ENCODE results near the gene HSD11B1L. TPM values are rescaled to one million over a fixed set of nuclear protein-coding genes. Genes with fewer than 3 reads are reported as not detected.

Gene HSD11B1L
- total and polyA plus RNA-seq, 12 donors, result 3.4 to 40.5 (median 14.7) TPM

DNA sequence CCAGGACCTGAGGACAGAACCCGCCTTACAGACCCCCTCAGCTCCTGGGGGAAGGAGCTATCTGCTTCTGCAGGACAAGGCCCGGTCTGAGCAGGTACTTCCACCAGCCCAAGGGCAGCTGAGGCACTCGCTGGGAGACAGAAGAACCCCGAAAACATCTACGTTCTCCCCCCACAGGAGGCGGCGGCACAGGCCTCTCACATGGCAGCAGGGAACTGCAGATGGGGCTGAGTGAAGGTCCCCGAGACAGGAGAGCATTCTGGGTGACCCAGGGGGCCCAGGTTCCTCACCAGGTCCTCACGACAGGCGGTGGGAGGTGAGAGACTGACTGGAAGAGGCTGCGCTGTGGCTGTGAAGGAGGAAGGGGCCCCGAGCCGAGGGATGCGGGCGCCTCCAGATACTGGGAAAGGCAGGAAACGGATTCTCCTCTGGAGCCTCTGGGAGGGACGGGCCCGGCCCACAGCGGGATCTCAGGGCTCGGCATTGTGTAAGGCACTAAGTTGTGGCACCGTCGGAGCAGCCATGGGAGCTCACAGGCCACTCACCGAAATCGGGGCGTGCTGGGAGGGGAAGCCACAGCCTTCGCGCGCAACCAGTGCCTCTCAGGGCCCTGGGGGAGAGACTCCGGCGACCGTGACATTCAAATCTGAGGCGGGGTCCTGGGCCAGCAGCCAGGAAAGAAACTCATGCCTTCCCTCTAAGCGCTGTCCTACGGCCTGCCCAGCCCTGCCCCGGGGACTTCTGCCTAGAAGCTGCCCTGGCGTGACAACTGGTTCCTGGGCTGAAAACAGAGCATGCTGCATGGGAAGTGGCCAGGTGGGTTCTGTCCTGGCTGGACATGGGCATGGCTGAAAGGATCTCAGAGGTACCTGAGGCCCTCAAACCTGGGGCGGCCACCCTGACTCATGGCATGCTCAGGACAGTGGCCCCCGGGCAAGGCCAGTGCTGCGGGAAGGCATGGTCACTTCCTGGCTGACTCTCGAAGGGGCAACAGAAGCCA lies 23.3 kb downstream of the HSD11B1L start:
- Histone ChIP-seq H3K27ac (peak overlapping the region in 3 of 5 donors; percentile 65 to 87 (median 79)), H3K36me3 (replicated peaks in 1 of 2) (peaks cover 0 to 76% of the 10 kb centered on the region in 2 donors)

DNA sequence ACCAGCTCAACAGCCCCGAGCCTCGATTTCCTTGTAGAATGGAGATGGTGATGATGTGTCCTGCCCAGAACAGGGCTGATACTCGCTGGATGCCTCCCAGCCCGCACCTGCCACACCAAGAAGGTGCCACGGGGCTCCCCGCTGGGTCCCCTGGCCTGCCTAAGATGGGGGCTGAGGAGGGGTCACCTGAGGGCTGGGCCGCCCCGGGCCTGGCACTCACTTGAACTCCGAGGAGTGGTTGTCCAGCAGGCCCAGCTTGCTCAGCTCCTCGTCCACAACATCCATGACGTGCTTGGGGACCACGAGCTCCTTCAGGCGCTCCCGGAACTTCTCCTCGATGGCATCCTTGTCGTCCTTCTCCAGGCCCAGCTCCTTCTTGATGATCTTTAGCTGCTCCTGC lies 24.7 kb downstream of the HSD11B1L start:
- intact Hi-C loops (cut with DNase I), result no loop called here
- 66 to 86% (median 84%) methylated on average over 6 to 16 of the region's 16 CpGs for WGBS, 4 donors
- H3K36me3 ChIP-seq (replicated peaks in 1 of 2), result peaks cover 0 to 74% of the 10 kb centered on the region in 2 donors

More for the DNA sequence above, 23.3 kb downstream of the HSD11B1L start:
- Histone ChIP-seq H3K9me3 (replicated peaks in 1 of 3) (no peaks in the 10 kb centered on the region), H3K27me3 (no peaks in the 10 kb centered on the region), H3K4me3 (no peak overlapping the region), H3K4me1 (replicated peaks in 1 of 2) (peaks cover 0 to 17% of the 10 kb centered on the region in 2 donors)
- WGBS, 4 donors, result 84 to 96% (median 89%) methylated on average over 21 to 40 of the region's 40 CpGs
- TF ChIP-seq POLR2A (IDR thresholded peaks at IDR 0.05), result no peak
- TF ChIP-seq, protein P1, sequence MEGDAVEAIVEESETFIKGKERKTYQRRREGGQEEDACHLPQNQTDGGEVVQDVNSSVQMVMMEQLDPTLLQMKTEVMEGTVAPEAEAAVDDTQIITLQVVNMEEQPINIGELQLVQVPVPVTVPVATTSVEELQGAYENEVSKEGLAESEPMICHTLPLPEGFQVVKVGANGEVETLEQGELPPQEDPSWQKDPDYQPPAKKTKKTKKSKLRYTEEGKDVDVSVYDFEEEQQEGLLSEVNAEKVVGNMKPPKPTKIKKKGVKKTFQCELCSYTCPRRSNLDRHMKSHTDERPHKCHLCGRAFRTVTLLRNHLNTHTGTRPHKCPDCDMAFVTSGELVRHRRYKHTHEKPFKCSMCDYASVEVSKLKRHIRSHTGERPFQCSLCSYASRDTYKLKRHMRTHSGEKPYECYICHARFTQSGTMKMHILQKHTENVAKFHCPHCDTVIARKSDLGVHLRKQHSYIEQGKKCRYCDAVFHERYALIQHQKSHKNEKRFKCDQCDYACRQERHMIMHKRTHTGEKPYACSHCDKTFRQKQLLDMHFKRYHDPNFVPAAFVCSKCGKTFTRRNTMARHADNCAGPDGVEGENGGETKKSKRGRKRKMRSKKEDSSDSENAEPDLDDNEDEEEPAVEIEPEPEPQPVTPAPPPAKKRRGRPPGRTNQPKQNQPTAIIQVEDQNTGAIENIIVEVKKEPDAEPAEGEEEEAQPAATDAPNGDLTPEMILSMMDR (IDR thresholded peaks at IDR 0.05), result no peak
- no peak for DNase-seq
- intact Hi-C loops (cut with DNase I), result no loop called here

DNA sequence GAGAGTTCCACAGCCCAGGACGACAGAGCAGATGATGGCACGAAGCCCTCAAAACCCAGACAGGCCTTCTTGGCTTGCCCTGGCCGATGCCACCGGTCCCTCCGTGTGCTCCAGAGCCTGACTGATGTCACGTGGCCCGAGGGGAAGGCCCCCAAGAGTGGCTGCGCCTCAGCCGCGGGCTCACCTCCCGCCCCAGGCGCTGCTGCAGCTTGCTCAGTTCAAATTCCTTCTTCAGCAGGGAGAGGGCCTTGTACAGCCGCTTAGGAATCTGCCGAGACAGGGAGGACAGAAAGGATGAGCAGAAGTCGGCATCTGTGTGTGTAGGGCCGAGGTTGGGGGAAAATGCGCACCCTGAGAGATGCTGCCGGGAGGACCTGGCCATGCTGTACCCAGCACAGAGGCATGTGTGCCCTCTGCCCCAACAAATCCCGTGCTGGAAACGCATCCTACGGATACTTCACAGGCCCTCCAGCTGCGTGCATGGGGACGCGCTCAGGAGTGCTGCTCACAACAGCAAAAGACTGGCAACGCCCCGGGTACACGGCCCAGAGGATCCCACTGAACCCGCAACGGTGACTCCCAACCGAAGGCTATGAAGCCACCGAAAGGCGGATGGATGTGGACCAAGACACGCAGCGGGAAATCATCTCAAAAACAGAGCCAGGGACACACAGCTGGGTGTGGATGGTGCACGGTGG lies 26.2 kb downstream of the HSD11B1L start:
- intact Hi-C loops (cut with DNase I), result no loop called here
- no peak overlapping the region for H3K4me3 ChIP-seq
- peaks cover 0 to 20% of the 10 kb centered on the region in 2 donors for H3K4me1 ChIP-seq (replicated peaks in 1 of 2)
- H3K27ac ChIP-seq, result no peak overlapping the region
- WGBS, 4 donors, result 91 to 93% (median 93%) methylated on average over 20 to 35 of the region's 35 CpGs
- TF ChIP-seq, protein P1 (IDR thresholded peaks at IDR 0.05), result no peak
- TF ChIP-seq POLR2A (IDR thresholded peaks at IDR 0.05), result no peak
- DNase-seq, result peak in 3 of 7 donors; percentile 26 to 33 (median 28)
- H3K27me3 ChIP-seq, result no peaks in the 10 kb centered on the region
- no peaks in the 10 kb centered on the region for H3K9me3 ChIP-seq (replicated peaks in 1 of 3)
- H3K36me3 ChIP-seq (replicated peaks in 1 of 2), result peaks cover 0 to 83% of the 10 kb centered on the region in 2 donors

More for the DNA sequence above, 24.7 kb downstream of the HSD11B1L start:
- H3K4me3 ChIP-seq, result no peak overlapping the region
- DNase-seq, result peak in 2 of 7 donors; percentile 34 to 35
- no peak for TF ChIP-seq POLR2A (IDR thresholded peaks at IDR 0.05)
- TF ChIP-seq, protein P1 (IDR thresholded peaks at IDR 0.05), result no peak
- peaks cover 0 to 20% of the 10 kb centered on the region in 2 donors for H3K4me1 ChIP-seq (replicated peaks in 1 of 2)
- no peaks in the 10 kb centered on the region for H3K27me3 ChIP-seq
- H3K27ac ChIP-seq, result peak overlapping the region in 1 of 5 donors; percentile 79
- no peaks in the 10 kb centered on the region for H3K9me3 ChIP-seq (replicated peaks in 1 of 3)

All from adrenal gland (tissue), 12 donors.